NB4 (cell line): ENCODE results near the gene PRR15L.

ENCODE experiments used
- DNase-seq: peaks from one replicate; pipeline ENCODE4 v3.0.0; 2010; ENCODE audit warnings: low read depth
- H3K4me3 ChIP-seq: one replicate; pipeline ENCODE4 v1.5.1; 2011; ENCODE audit warnings: mild to moderate bottlenecking, low read depth, low read length, moderate library complexity
- MYC ChIP-seq: IDR thresholded peaks from 2 replicates; pipeline ENCODE4 v1.6.1; 2011; ENCODE audit warnings: low read depth, low read length
- POLR2A ChIP-seq: IDR thresholded peaks from 2 replicates; pipeline ENCODE4 v1.6.1; 2011; ENCODE audit warnings: mild to moderate bottlenecking; ENCODE audit not compliant: insufficient read length; ENCODE audit errors: extremely low read depth
- TF ChIP-seq, protein P1 (sequence below): IDR thresholded peaks from 2 replicates; pipeline ENCODE4 v1.6.1; 2011; ENCODE audit warnings: low read depth, low read length
- TF ChIP-seq, protein P2 (sequence below): IDR thresholded peaks from one replicate; pipeline ENCODE4 v1.5.1; 2012; ENCODE audit warnings: low read depth, low read length

PRR15L gene, protein sequence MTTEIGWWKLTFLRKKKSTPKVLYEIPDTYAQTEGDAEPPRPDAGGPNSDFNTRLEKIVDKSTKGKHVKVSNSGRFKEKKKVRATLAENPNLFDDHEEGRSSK

DNA sequence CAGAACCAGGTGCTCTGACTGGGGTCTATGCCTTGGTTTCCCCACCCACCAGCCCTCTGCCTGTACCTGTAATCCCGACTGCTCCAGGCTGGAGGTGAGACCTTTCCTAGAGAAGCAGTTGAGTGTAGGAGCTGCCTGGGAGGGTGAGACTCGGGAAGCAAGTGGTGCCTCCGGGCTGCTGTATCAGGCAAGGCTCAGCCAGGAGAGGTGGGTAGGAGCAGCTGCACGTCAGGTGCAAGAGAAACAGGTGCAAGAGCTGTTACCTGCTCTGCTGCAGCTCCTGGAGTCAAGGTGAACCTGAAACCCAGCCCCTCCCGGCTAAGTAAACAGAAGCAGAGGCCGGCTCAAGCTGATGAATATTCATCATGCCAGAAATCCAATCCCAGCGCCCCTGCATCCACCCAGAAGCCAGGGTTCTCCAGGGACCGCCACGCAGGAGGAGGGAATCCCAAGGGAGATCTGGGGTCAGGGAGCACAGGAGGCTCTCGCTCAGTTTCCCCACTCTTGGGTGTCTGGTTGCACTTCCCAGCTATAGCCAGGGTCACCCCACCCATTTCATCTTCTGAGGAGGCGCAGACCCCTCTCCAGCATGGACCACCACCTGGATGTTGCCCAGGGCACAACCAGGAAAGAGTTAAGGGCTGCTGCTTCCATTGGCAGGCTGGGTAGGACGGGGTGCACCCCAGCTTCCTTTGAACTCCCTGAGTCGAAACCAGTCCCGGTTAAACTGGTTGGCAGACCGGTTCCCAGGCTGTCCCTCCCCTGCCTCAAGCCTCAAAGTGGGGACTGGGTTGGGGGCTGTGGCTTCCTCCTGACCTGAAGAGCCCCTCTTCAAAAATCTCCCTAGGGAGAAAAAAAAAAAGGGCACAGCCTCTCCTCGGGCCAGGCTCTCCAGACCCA is at the start of gene PRR15L:
PRR15L (minus strand) TSS at position 293 of the 900 bp plus-strand sequence. CDS start 4,649 bp downstream, outside the sequence.
- TF ChIP-seq, protein P1, sequence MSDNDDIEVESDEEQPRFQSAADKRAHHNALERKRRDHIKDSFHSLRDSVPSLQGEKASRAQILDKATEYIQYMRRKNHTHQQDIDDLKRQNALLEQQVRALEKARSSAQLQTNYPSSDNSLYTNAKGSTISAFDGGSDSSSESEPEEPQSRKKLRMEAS = no peak
- TF ChIP-seq, protein P2, sequence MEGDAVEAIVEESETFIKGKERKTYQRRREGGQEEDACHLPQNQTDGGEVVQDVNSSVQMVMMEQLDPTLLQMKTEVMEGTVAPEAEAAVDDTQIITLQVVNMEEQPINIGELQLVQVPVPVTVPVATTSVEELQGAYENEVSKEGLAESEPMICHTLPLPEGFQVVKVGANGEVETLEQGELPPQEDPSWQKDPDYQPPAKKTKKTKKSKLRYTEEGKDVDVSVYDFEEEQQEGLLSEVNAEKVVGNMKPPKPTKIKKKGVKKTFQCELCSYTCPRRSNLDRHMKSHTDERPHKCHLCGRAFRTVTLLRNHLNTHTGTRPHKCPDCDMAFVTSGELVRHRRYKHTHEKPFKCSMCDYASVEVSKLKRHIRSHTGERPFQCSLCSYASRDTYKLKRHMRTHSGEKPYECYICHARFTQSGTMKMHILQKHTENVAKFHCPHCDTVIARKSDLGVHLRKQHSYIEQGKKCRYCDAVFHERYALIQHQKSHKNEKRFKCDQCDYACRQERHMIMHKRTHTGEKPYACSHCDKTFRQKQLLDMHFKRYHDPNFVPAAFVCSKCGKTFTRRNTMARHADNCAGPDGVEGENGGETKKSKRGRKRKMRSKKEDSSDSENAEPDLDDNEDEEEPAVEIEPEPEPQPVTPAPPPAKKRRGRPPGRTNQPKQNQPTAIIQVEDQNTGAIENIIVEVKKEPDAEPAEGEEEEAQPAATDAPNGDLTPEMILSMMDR = no peak
- TF ChIP-seq MYC = no peak
- no peak for TF ChIP-seq POLR2A

DNA sequence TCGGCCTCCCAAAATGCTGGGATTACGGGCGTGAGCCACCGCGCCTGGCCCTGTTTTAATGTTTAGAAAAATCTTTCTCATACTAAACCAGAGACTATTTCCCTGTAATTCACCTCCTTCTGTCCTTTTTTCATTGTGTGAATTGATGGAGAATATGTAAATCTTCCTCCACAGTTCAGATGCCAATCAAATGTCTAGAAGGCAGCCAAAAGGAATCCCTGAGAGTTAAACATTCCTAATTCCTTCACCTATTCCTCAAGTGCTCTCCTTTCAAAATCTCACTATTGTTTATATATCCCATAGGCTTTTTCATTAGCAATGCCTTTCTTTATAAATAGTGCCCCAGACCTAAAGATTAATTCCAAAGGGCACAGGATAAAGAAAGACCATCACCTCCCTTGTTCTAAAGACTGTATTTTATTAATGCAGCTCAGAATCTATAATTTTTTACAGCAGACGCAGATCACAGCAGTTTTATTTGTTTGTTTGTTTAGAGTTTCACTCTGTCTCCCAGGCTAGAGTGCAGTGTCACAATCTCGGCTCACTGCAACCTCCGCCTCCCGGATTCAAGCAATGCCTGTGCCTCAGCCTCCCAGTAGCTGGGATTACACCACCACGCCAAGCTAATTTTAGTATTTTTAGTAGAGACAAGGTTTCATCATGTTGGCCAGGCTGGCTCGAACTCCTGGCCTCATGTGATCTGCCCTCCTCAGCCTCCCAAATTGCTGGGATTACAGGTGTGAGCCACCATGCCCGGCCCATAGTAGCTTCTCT is 49.4 kb upstream of the PRR15L start:
- no peak overlapping the region for H3K4me3 ChIP-seq
- DNase-seq = no peak
- TF ChIP-seq POLR2A (no peak), MYC (no peak)
- TF ChIP-seq, protein P2 = no peak
- TF ChIP-seq, protein P1 = no peak

More for the DNA sequence above, at the start of gene PRR15L:
- H3K4me3 ChIP-seq = no peak within 1 kb of the TSS
- DNase-seq = no peak

DNA sequence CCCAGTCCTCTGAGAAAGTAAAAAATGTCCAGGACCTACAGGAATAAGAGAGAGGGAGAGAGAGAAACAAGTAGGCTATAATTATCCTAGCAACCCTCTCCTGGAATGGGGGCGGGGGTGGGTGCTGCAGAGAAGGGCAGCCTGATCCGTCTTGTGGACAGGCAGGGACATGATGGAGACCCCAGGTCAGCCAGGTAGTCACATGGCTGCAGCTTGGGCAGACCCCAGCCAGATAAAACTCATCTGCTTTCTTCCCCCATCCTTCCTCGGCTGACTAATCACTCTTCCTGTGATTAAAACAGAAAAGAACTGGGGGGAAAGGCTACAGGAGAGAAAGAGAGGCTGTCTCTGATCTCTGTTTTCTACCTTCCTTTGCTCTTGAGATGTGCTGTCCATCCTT is 47.3 kb upstream of the PRR15L start:
- TF ChIP-seq POLR2A (no peak), MYC (no peak)
- TF ChIP-seq, protein P1 = no peak
- TF ChIP-seq, protein P2 = no peak
- DNase-seq = no peak
- H3K4me3 ChIP-seq = no peak overlapping the region

DNA sequence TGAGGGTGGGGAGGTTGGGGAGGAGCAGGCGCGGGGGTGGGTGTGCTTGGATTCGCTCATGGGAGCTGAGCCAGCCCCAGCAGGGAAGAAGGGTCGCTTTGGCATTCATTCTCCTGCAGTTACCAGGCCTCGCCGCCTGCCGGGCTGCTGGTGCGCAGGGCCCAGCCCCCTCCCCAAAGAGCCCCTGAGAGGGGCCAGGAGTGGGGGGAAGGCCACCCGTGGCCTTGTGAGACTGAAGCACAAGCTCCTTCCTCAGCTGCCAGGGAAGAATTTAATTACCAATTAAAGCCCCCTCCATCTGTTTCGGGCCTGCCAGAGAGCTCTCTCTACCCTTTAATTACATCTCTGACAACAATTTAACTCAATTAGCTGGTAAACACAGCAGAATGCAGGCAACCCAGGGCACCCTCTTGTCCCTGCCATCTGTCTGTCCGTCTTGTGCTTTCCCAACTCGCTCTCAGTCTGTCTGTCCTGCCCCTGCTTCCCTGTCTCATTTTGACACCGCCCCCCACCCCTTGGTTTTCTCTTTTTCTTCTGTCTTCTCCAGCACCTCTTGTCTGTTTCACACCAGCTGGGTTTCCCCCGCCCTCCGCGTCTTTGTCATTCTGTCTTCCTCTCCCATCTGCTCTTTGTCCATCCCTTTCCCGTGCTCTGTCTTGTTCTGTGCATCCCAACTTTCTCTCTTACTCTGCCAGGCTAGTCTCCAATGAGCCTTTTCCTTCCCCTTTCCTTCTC is 45.9 kb upstream of the PRR15L start:
- TF ChIP-seq, protein P1 = no peak
- TF ChIP-seq POLR2A = no peak
- TF ChIP-seq, protein P2 = no peak
- TF ChIP-seq MYC = no peak
- no peak for DNase-seq
- no peak overlapping the region for H3K4me3 ChIP-seq

DNA sequence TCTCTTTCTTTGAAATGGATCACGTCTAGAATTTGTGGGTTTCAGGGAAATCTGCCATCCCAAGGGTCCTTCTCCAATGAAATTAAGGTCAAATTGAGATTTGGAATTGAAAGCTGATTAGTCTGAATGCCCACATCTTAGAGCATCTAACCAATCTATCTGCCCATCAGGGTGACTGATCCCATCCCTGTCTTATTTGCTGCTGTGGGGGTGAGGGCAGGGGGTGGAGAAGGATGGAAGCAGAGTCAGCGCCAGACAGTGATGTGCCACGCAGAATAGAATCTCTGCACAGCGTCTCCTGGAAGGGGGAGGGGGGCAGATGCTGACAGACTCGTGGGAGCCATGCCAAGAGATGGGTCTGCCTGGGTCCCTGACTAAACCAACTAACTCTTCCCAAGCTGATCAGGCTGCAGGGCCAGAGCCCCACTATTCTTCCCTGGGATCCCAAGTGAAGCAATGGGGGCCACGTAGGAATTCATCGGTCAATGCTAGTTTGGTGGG is 45.3 kb upstream of the PRR15L start:
- TF ChIP-seq, protein P1 = no peak
- TF ChIP-seq MYC (no peak), POLR2A (no peak)
- TF ChIP-seq, protein P2 = no peak
- no peak for DNase-seq
- H3K4me3 ChIP-seq = no peak overlapping the region
